HEK293T (cell line): ENCODE data around the gene ZNRF1.
"Not testable (repeated sequence)": the region's sequence is repeated elsewhere in the genome, so short reads cannot be mapped to it uniquely, and the experiment has no call there.

Source experiments
- BHLHE40 ChIP-seq: fragments of 450-650 bp; IDR thresholded peaks from 2 replicates; pipeline ENCODE4 v1.6.1; 2016; ENCODE audit warnings: mild to moderate bottlenecking, moderate library complexity, borderline replicate concordance
- ELF4 ChIP-seq: fragments of 450-650 bp; IDR thresholded peaks from 2 replicates; pipeline ENCODE4 v1.6.1; 2017; ENCODE audit warnings: antibody characterized with exemption
- FOXA1 ChIP-seq: fragments of 450-650 bp; IDR thresholded peaks from 2 replicates; pipeline ENCODE4 v1.6.1; 2016; ENCODE audit warnings: mild to moderate bottlenecking
- FOXK2 ChIP-seq: fragments of 450-650 bp; IDR thresholded peaks from 2 replicates; pipeline ENCODE4 v1.6.1; 2016; ENCODE audit warnings: mild to moderate bottlenecking
- FOXM1 ChIP-seq: fragments of 450-650 bp; IDR thresholded peaks from 2 replicates; pipeline ENCODE4 v1.6.1; 2017; ENCODE audit warnings: mild to moderate bottlenecking, borderline replicate concordance
- HDGF ChIP-seq: fragments of 450-650 bp; IDR thresholded peaks from 2 replicates; pipeline ENCODE4 v1.6.1; 2017; ENCODE audit warnings: antibody characterized with exemption, borderline replicate concordance
- L3MBTL2 ChIP-seq: fragments of 450-650 bp; conservative IDR thresholded peaks from 2 replicates; pipeline ENCODE4 v1.6.1; 2016; ENCODE audit warnings: mild to moderate bottlenecking
- PKNOX1 ChIP-seq: fragments of 450-650 bp; IDR thresholded peaks from 2 replicates; pipeline ENCODE4 v1.6.1; 2016
- SUZ12 ChIP-seq: fragments of 450-650 bp; IDR thresholded peaks from 2 replicates; pipeline ENCODE4 v1.6.1; 2016; ENCODE audit warnings: mild to moderate bottlenecking

DNA sequence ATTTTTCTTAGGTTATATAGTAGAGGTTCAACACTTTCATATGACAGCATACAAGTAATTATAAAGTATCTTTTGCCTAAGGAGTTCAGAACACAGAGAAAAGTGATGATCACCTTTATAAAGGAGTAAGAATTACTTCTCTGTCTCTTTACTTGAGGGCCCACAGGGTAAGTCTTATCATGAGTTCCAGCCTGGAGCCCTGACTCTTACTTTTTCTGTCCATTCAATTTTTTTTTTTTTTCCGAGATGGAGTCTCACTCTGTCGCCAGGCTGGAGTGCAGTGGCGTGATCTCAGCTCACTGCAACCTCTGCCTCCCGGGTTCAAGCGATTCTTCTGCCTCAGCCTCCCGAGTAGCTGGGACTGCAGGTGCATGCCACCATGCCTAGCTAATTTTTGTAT, 14.3 kb downstream of the ZNRF1 start:
- TF ChIP-seq SUZ12, FOXA1, PKNOX1, ELF4, FOXK2, HDGF, FOXM1, L3MBTL2, BHLHE40: not testable (repeated sequence)
